ENCODE measurements around the gene TIMP3. TPM values are rescaled to one million over a fixed set of nuclear protein-coding genes. Genes with fewer than 3 reads are reported as not detected.

Gene TIMP3
- total and polyA plus RNA-seq, 2 donors: 8.7 to 29.7 TPM

GRCh38 chr22:32853662-32854061 lies 52.2 kb downstream of the TIMP3 start:
- WGBS: 96% methylated on average over 2 of the region's 2 CpGs
- H3K27ac ChIP-seq (ENCODE audit: low read depth in 1 of 2, low read length in 1 of 2): no peak overlapping the region
- no peak overlapping the region for H3K4me3 ChIP-seq (ENCODE audit: low read length in 2 of 2)
- no peak for DNase-seq (ENCODE audit: low read depth in 6 of 9, low spot score in 9 of 9)
- H3K9me3 ChIP-seq (ENCODE audit: control insufficient read depth in 2 of 2, insufficient read depth in 1 of 2, low read length in 1 of 2): no peaks in the 10 kb centered on the region
- peaks cover 2 to 5% of the 10 kb centered on the region in 2 donors for H3K4me1 ChIP-seq (ENCODE audit: control insufficient read depth in 2 of 2, insufficient read depth in 2 of 2, low read length in 2 of 2)
- no peaks in the 10 kb centered on the region for H3K27me3 ChIP-seq (ENCODE audit: control insufficient read depth in 2 of 2, insufficient read depth in 1 of 2, low read length in 1 of 2)
- peaks cover 0 to 7% of the 10 kb centered on the region in 2 donors for H3K36me3 ChIP-seq (ENCODE audit: control insufficient read depth in 2 of 2, insufficient read depth in 2 of 2, low read length in 1 of 2)

GRCh38 chr22:32854351-32854804 lies 52.9 kb downstream of the TIMP3 start:
- Histone ChIP-seq H3K36me3 (ENCODE audit: control insufficient read depth in 2 of 2, insufficient read depth in 2 of 2, low read length in 1 of 2) (peaks cover 0 to 7% of the 10 kb centered on the region in 2 donors), H3K27ac (ENCODE audit: low read depth in 1 of 2, low read length in 1 of 2) (no peak overlapping the region), H3K27me3 (ENCODE audit: control insufficient read depth in 2 of 2, insufficient read depth in 1 of 2, low read length in 1 of 2) (no peaks in the 10 kb centered on the region), H3K4me3 (ENCODE audit: low read length in 2 of 2) (no peak overlapping the region), H3K9me3 (ENCODE audit: control insufficient read depth in 2 of 2, insufficient read depth in 1 of 2, low read length in 1 of 2) (no peaks in the 10 kb centered on the region), H3K4me1 (ENCODE audit: control insufficient read depth in 2 of 2, insufficient read depth in 2 of 2, low read length in 2 of 2) (peaks cover 3 to 11% of the 10 kb centered on the region in 2 donors)
- 97% methylated on average over 14 of the region's 14 CpGs for WGBS
- no peak for DNase-seq (ENCODE audit: low read depth in 6 of 9, low spot score in 9 of 9)

- DNase-seq (ENCODE audit: low read depth in 6 of 9, low spot score in 9 of 9): no peak
- H3K27ac ChIP-seq (ENCODE audit: low read depth in 1 of 2, low read length in 1 of 2): no peak overlapping the region
- peaks cover 3 to 11% of the 10 kb centered on the region in 2 donors for H3K4me1 ChIP-seq (ENCODE audit: control insufficient read depth in 2 of 2, insufficient read depth in 2 of 2, low read length in 2 of 2)
- no peak overlapping the region for H3K4me3 ChIP-seq (ENCODE audit: low read length in 2 of 2)
- 98% methylated on average over 8 of the region's 8 CpGs for WGBS
- H3K36me3 ChIP-seq (ENCODE audit: control insufficient read depth in 2 of 2, insufficient read depth in 2 of 2, low read length in 1 of 2): peaks cover 0 to 7% of the 10 kb centered on the region in 2 donors
- H3K27me3 ChIP-seq (ENCODE audit: control insufficient read depth in 2 of 2, insufficient read depth in 1 of 2, low read length in 1 of 2): no peaks in the 10 kb centered on the region
- no peaks in the 10 kb centered on the region for H3K9me3 ChIP-seq (ENCODE audit: control insufficient read depth in 2 of 2, insufficient read depth in 1 of 2, low read length in 1 of 2)
Observed at GRCh38 chr22:32855045-32855756, 53.7 kb downstream of the TIMP3 start.

- no peak for DNase-seq (ENCODE audit: low read depth in 6 of 9, low spot score in 9 of 9)
- no peak overlapping the region for H3K4me3 ChIP-seq (ENCODE audit: low read length in 2 of 2)
- H3K9me3 ChIP-seq (ENCODE audit: control insufficient read depth in 2 of 2, insufficient read depth in 1 of 2, low read length in 1 of 2): no peaks in the 10 kb centered on the region
- WGBS: over 99% methylated on average over 3 of the region's 3 CpGs
- H3K27ac ChIP-seq (ENCODE audit: low read depth in 1 of 2, low read length in 1 of 2): no peak overlapping the region
- H3K27me3 ChIP-seq (ENCODE audit: control insufficient read depth in 2 of 2, insufficient read depth in 1 of 2, low read length in 1 of 2): no peaks in the 10 kb centered on the region
- peaks cover 0 to 7% of the 10 kb centered on the region in 2 donors for H3K36me3 ChIP-seq (ENCODE audit: control insufficient read depth in 2 of 2, insufficient read depth in 2 of 2, low read length in 1 of 2)
- peaks cover 3 to 6% of the 10 kb centered on the region in 2 donors for H3K4me1 ChIP-seq (ENCODE audit: control insufficient read depth in 2 of 2, insufficient read depth in 2 of 2, low read length in 2 of 2)
Observed at GRCh38 chr22:32858121-32858703, 56.7 kb downstream of the TIMP3 start.

- 94% methylated on average over 9 of the region's 9 CpGs for WGBS
- H3K27ac ChIP-seq (ENCODE audit: low read depth in 1 of 2, low read length in 1 of 2): no peak overlapping the region
- peaks cover 3 to 6% of the 10 kb centered on the region in 2 donors for H3K4me1 ChIP-seq (ENCODE audit: control insufficient read depth in 2 of 2, insufficient read depth in 2 of 2, low read length in 2 of 2)
- no peaks in the 10 kb centered on the region for H3K9me3 ChIP-seq (ENCODE audit: control insufficient read depth in 2 of 2, insufficient read depth in 1 of 2, low read length in 1 of 2)
- no peaks in the 10 kb centered on the region for H3K27me3 ChIP-seq (ENCODE audit: control insufficient read depth in 2 of 2, insufficient read depth in 1 of 2, low read length in 1 of 2)
- DNase-seq (ENCODE audit: low read depth in 6 of 9, low spot score in 9 of 9): no peak
- no peak overlapping the region for H3K4me3 ChIP-seq (ENCODE audit: low read length in 2 of 2)
- H3K36me3 ChIP-seq (ENCODE audit: control insufficient read depth in 2 of 2, insufficient read depth in 2 of 2, low read length in 1 of 2): peaks cover 0 to 7% of the 10 kb centered on the region in 2 donors
Observed at GRCh38 chr22:32858957-32859356, 57.5 kb downstream of the TIMP3 start.

GRCh38 chr22:32859743-32860142 lies 58.2 kb downstream of the TIMP3 start:
- no peak overlapping the region for H3K4me3 ChIP-seq (ENCODE audit: low read length in 2 of 2)
- 96% methylated on average over 1 of the region's 1 CpG for WGBS
- H3K9me3 ChIP-seq (ENCODE audit: control insufficient read depth in 2 of 2, insufficient read depth in 1 of 2, low read length in 1 of 2): no peaks in the 10 kb centered on the region
- peaks cover 3 to 6% of the 10 kb centered on the region in 2 donors for H3K4me1 ChIP-seq (ENCODE audit: control insufficient read depth in 2 of 2, insufficient read depth in 2 of 2, low read length in 2 of 2)
- H3K36me3 ChIP-seq (ENCODE audit: control insufficient read depth in 2 of 2, insufficient read depth in 2 of 2, low read length in 1 of 2): peaks cover 0 to 7% of the 10 kb centered on the region in 2 donors
- no peak overlapping the region for H3K27ac ChIP-seq (ENCODE audit: low read depth in 1 of 2, low read length in 1 of 2)
- no peaks in the 10 kb centered on the region for H3K27me3 ChIP-seq (ENCODE audit: control insufficient read depth in 2 of 2, insufficient read depth in 1 of 2, low read length in 1 of 2)
- no peak for DNase-seq (ENCODE audit: low read depth in 6 of 9, low spot score in 9 of 9)

- 95% methylated on average over 5 of the region's 5 CpGs for WGBS
- no peak for DNase-seq (ENCODE audit: low read depth in 6 of 9, low spot score in 9 of 9)
- Histone ChIP-seq H3K4me3 (ENCODE audit: low read length in 2 of 2) (no peak overlapping the region), H3K9me3 (ENCODE audit: control insufficient read depth in 2 of 2, insufficient read depth in 1 of 2, low read length in 1 of 2) (no peaks in the 10 kb centered on the region), H3K36me3 (ENCODE audit: control insufficient read depth in 2 of 2, insufficient read depth in 2 of 2, low read length in 1 of 2) (peaks cover 0 to 7% of the 10 kb centered on the region in 2 donors), H3K27me3 (ENCODE audit: control insufficient read depth in 2 of 2, insufficient read depth in 1 of 2, low read length in 1 of 2) (no peaks in the 10 kb centered on the region), H3K4me1 (ENCODE audit: control insufficient read depth in 2 of 2, insufficient read depth in 2 of 2, low read length in 2 of 2) (peaks cover 3 to 6% of the 10 kb centered on the region in 2 donors), H3K27ac (ENCODE audit: low read depth in 1 of 2, low read length in 1 of 2) (no peak overlapping the region)
Observed at GRCh38 chr22:32861330-32861729, 59.8 kb downstream of the TIMP3 start.

- peaks cover 3 to 6% of the 10 kb centered on the region in 2 donors for H3K4me1 ChIP-seq (ENCODE audit: control insufficient read depth in 2 of 2, insufficient read depth in 2 of 2, low read length in 2 of 2)
- H3K9me3 ChIP-seq (ENCODE audit: control insufficient read depth in 2 of 2, insufficient read depth in 1 of 2, low read length in 1 of 2): no peaks in the 10 kb centered on the region
- no peaks in the 10 kb centered on the region for H3K27me3 ChIP-seq (ENCODE audit: control insufficient read depth in 2 of 2, insufficient read depth in 1 of 2, low read length in 1 of 2)
- no peak overlapping the region for H3K27ac ChIP-seq (ENCODE audit: low read depth in 1 of 2, low read length in 1 of 2)
- H3K36me3 ChIP-seq (ENCODE audit: control insufficient read depth in 2 of 2, insufficient read depth in 2 of 2, low read length in 1 of 2): peaks cover 0 to 7% of the 10 kb centered on the region in 2 donors
- no peak overlapping the region for H3K4me3 ChIP-seq (ENCODE audit: low read length in 2 of 2)
- 97% methylated on average over 4 of the region's 4 CpGs for WGBS
- no peak for DNase-seq (ENCODE audit: low read depth in 6 of 9, low spot score in 9 of 9)
Observed at GRCh38 chr22:32862083-32862482, 60.6 kb downstream of the TIMP3 start.

GRCh38 chr22:32862936-32863661 lies 61.6 kb downstream of the TIMP3 start:
- Histone ChIP-seq H3K4me1 (ENCODE audit: control insufficient read depth in 2 of 2, insufficient read depth in 2 of 2, low read length in 2 of 2) (peaks cover 3 to 6% of the 10 kb centered on the region in 2 donors), H3K9me3 (ENCODE audit: control insufficient read depth in 2 of 2, insufficient read depth in 1 of 2, low read length in 1 of 2) (no peaks in the 10 kb centered on the region), H3K4me3 (ENCODE audit: low read length in 2 of 2) (no peak overlapping the region), H3K36me3 (ENCODE audit: control insufficient read depth in 2 of 2, insufficient read depth in 2 of 2, low read length in 1 of 2) (peaks cover 0 to 1% of the 10 kb centered on the region in 2 donors), H3K27me3 (ENCODE audit: control insufficient read depth in 2 of 2, insufficient read depth in 1 of 2, low read length in 1 of 2) (no peaks in the 10 kb centered on the region), H3K27ac (ENCODE audit: low read depth in 1 of 2, low read length in 1 of 2) (no peak overlapping the region)
- WGBS: 99% methylated on average over 8 of the region's 8 CpGs
- DNase-seq (ENCODE audit: low read depth in 6 of 9, low spot score in 9 of 9): no peak

Measured in thymus (tissue), 11 donors.